ENCODE measurements around the gene ZMYM2. TPM values are rescaled to one million over a fixed set of nuclear protein-coding genes. Genes with fewer than 3 reads are reported as not detected.
A peak's percentile ranks its signal among the peaks of the same experiment; 100 is the strongest.

Gene ZMYM2
- 10 to 100 TPM; 54.2 to 59.9 TPM for total RNA-seq

GRCh38 chr13:19958155-19959111 lies at the start of gene ZMYM2:
TSS of gene ZMYM2 (plus strand) at chr13:19958727. CDS start at chr13:19993073, 34,346 bp downstream.
- H3K27ac Mint-ChIP-seq, result peak within 1 kb of the TSS; percentile 94
- CTCF ChIA-PET, result no interaction called here
- intact Hi-C loops (cut with DNase I, micrococcal nuclease), result loop anchor here in 1 of 2 experiments (1.0 to 5.0 kb wide), 9 partner anchors 95 to 1644 kb away; partner anchors contain the start of genes EEF1AKMT1, IFT88, MICU2 and MPHOSPH8

DNA sequence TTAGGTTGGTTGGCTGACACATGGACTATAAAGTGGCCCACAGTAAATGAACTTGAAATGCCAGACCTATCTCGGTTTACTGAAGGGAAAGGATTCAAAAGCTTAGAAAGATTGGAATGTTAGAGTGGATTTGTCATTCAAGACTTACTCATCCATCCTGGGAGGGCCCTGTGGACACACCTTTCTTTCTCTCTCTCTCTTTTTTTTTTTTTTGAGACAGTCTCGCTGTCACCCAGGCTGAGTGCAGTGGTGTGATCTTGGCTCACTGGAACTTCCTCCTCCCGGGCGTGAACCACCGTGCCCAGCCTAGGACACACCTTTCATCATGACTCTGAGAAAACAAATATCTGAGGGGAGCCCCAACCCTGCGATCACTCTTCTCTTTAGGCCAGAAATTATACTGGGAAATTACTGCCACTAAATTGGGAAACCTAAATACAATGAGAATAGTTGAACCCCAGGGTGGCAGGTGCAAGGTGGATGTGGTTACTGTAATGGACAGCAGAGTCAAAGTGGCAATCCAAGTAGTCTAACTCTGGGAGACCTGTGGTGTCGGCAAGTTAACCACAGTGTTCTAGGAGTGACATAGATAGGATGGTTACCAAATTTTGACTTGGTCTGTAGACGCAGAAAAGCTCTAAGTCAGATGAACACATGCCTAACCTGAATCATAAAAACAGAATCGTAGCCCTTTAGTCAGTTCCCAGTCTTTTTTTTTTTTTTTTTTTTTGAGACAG lies 48.0 kb upstream of the ZMYM2 start:
- CTCF ChIA-PET, result interaction anchor here (0.7 kb wide), 1 partner anchor 562 kb away, joined by 3 read pairs; no protein-coding TSS in a partner anchor
- POLR2A ChIA-PET, result no interaction called here
- H3K27me3 Mint-ChIP-seq, result no peaks in the 10 kb centered on the region
- H3K4me1 Mint-ChIP-seq, result no peaks in the 10 kb centered on the region
- H3K9me3 Mint-ChIP-seq (ENCODE audit: low read depth), result no peaks in the 10 kb centered on the region
- intact Hi-C loops (cut with DNase I, micrococcal nuclease), result no loop called here
- no peak overlapping the region for H3K4me3 Mint-ChIP-seq
- H3K36me3 Mint-ChIP-seq (ENCODE audit: low read depth), result no peaks in the 10 kb centered on the region
- no peak overlapping the region for H3K27ac Mint-ChIP-seq
- DNase-seq (no peak), ATAC-seq (no peak)

More at GRCh38 chr13:19958155-19959111, at the start of gene ZMYM2:
- H3K9me3 Mint-ChIP-seq (ENCODE audit: low read depth), result no peaks in the 10 kb centered on the region
- POLR2A ChIA-PET, result interaction anchor here (0.6 to 1.0 kb wide), 2 partner anchors 19 to 161 kb away, joined by 3 to 5 read pairs; no protein-coding TSS in a partner anchor
- H3K4me3 Mint-ChIP-seq, result peak within 1 kb of the TSS; percentile 87
- peaks cover 16% of the 10 kb centered on the region for H3K36me3 Mint-ChIP-seq (ENCODE audit: low read depth)
- peak; percentile 86 for ATAC-seq
- peaks cover 32% of the 10 kb centered on the region for H3K4me1 Mint-ChIP-seq
- DNase-seq, result peak; percentile 98
- no peaks in the 10 kb centered on the region for H3K27me3 Mint-ChIP-seq

GRCh38 chr13:19927117-19927748 lies 31.3 kb upstream of the ZMYM2 start:
- H3K4me3 Mint-ChIP-seq, result no peak overlapping the region
- intact Hi-C loops (cut with DNase I, micrococcal nuclease), result loop anchor here (1.0 kb wide), 1 partner anchor 236 kb away; no protein-coding TSS in a partner anchor
- ChIA-PET CTCF (interaction anchor here (0.6 kb wide), 2 partner anchors 8 to 22 kb away, joined by 3 to 6 read pairs; no protein-coding TSS in a partner anchor), POLR2A (no interaction called here)
- no peaks in the 10 kb centered on the region for H3K4me1 Mint-ChIP-seq
- H3K27me3 Mint-ChIP-seq, result no peaks in the 10 kb centered on the region
- DNase-seq (no peak), ATAC-seq (no peak)
- H3K9me3 Mint-ChIP-seq (ENCODE audit: low read depth), result no peaks in the 10 kb centered on the region
- H3K27ac Mint-ChIP-seq, result no peak overlapping the region
- no peaks in the 10 kb centered on the region for H3K36me3 Mint-ChIP-seq (ENCODE audit: low read depth)

DNA sequence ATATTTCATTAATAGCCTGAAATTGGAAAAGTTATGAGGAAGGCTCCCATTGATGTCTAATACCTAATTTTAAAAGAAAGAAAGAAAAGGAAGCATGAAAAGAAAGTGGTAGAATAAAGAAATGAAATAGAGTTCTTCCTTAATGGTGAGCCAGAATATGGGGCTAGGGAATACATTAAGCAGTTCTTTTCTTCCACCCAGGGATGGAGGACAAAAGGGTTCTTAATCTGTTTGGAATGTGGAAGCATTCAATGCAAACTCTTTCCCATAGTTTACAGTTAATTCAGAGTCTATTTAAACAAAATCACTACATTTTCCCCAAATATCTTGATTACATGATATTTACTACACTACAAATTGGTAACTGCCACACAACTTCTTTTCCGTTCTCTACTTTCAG lies 18.4 kb upstream of the ZMYM2 start:
- Mint-ChIP-seq H3K27me3 (peaks cover 5% of the 10 kb centered on the region), H3K9me3 (ENCODE audit: low read depth) (no peaks in the 10 kb centered on the region), H3K27ac (no peak overlapping the region), H3K36me3 (ENCODE audit: low read depth) (no peaks in the 10 kb centered on the region), H3K4me1 (no peaks in the 10 kb centered on the region), H3K4me3 (no peak overlapping the region)
- POLR2A ChIA-PET, result no interaction called here
- intact Hi-C loops (cut with DNase I, micrococcal nuclease), result no loop called here
- CTCF ChIA-PET, result interaction anchor here (1.8 kb wide), 1 partner anchor 11 kb away, joined by 11 read pairs; no protein-coding TSS in a partner anchor
- ATAC-seq (no peak), DNase-seq (no peak)

DNA sequence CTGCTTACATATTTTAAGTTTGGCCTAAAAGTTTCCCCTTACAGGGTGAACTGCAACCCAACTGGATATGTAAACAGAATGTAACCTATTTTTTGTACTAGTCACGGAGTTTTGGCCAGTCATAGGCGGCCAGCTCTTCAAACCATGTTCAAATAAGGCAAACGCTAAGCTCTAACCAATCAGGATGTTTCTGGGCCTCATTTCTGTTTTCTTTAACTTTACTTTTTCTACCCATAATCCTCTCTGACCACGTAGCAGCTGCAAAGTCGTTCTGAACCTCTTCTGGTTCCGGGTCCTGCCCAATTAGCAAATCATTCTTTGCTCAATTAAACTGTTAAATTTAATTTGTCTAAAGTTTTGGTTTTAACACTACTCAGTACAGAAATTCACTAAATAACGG lies 8.2 kb upstream of the ZMYM2 start:
- H3K4me1 Mint-ChIP-seq, result no peaks in the 10 kb centered on the region
- ChIA-PET CTCF (interaction anchor here (1.0 to 2.2 kb wide), 3 partner anchors 9 to 212 kb away, joined by 3 to 11 read pairs (median 3); no protein-coding TSS in a partner anchor), POLR2A (no interaction called here)
- no peaks in the 10 kb centered on the region for H3K9me3 Mint-ChIP-seq (ENCODE audit: low read depth)
- no peaks in the 10 kb centered on the region for H3K36me3 Mint-ChIP-seq (ENCODE audit: low read depth)
- intact Hi-C loops (cut with DNase I, micrococcal nuclease), result no loop called here
- DNase-seq (no peak), ATAC-seq (no peak)
- H3K27me3 Mint-ChIP-seq, result peaks cover 5% of the 10 kb centered on the region
- H3K4me3 Mint-ChIP-seq, result no peak overlapping the region
- no peak overlapping the region for H3K27ac Mint-ChIP-seq

DNA sequence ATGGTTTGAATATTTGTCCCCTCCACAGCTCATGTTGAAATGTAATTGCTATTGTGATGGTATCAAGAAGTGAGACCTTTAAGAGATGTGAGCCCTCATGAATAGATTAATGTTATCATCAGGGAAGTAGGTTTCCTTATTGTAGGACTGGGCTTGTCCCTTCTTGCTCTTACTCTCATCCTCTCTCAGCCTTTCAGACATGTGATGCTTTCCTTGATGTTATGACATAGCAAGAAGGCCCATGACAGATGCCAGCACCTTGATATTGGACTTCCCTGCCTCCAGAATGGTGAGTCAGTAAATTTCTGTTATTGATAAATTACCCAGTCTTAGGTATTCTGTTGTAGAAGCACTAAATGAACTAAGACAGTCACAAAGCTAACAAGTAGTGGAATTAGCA lies 5.7 kb upstream of the ZMYM2 start:
- no peak for DNase-seq
- Mint-ChIP-seq H3K27me3 (no peaks in the 10 kb centered on the region), H3K27ac (no peak overlapping the region), H3K4me1 (peaks cover 2% of the 10 kb centered on the region), H3K9me3 (ENCODE audit: low read depth) (no peaks in the 10 kb centered on the region), H3K4me3 (no peak overlapping the region), H3K36me3 (ENCODE audit: low read depth) (no peaks in the 10 kb centered on the region)
- POLR2A ChIA-PET, result no interaction called here
- no peak for ATAC-seq
- intact Hi-C loops (cut with DNase I, micrococcal nuclease), result no loop called here
- CTCF ChIA-PET, result interaction anchor here (0.9 kb wide), 1 partner anchor 109 kb away, joined by 3 read pairs; no protein-coding TSS in a partner anchor

DNA sequence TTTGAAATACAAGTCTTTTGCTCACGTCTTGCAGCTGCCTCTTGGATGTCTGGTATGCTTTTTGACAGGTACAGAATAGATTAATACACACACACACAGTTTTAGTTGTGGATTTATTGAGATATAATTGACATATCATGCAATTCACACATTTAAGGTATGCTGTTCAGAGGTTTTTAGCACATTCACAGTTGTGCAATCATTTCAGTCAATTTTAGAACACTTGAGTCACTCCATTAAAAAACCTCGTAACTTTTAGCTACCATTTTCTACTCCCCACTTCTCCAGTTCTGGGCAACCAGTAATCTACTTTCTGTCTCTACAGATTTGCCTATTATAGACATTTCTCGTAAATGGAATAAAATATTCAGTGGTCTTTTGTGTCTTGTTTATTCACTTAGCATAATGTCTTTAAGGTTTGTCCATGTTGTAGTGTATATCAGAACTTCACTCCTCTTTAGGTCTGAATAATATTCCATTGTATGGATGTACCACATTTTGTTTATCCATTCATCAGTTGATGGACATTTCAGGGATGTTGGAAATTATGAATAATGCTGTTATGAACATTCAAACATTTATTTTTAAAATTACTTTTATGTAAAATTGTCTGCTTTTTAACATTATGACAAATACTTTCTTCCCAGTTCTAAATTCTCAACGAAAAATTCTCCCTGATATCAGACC lies 2.5 kb upstream of the ZMYM2 start:
- H3K9me3 Mint-ChIP-seq (ENCODE audit: low read depth), result no peaks in the 10 kb centered on the region
- peaks cover 13% of the 10 kb centered on the region for H3K4me1 Mint-ChIP-seq
- H3K36me3 Mint-ChIP-seq (ENCODE audit: low read depth), result peaks cover 5% of the 10 kb centered on the region
- ChIA-PET CTCF (interaction anchor here (0.6 to 1.2 kb wide), 7 partner anchors 8 to 1481 kb away, joined by 3 read pairs; no protein-coding TSS in a partner anchor), POLR2A (no interaction called here)
- no peak overlapping the region for H3K27ac Mint-ChIP-seq
- no peak overlapping the region for H3K4me3 Mint-ChIP-seq
- no peak for ATAC-seq
- no peaks in the 10 kb centered on the region for H3K27me3 Mint-ChIP-seq
- intact Hi-C loops (cut with DNase I, micrococcal nuclease), result loop anchor here in 1 of 2 experiments (5.0 kb wide), 1 partner anchor 1646 kb away; the partner anchor contains the start of gene MICU2
- no peak for DNase-seq

DNA sequence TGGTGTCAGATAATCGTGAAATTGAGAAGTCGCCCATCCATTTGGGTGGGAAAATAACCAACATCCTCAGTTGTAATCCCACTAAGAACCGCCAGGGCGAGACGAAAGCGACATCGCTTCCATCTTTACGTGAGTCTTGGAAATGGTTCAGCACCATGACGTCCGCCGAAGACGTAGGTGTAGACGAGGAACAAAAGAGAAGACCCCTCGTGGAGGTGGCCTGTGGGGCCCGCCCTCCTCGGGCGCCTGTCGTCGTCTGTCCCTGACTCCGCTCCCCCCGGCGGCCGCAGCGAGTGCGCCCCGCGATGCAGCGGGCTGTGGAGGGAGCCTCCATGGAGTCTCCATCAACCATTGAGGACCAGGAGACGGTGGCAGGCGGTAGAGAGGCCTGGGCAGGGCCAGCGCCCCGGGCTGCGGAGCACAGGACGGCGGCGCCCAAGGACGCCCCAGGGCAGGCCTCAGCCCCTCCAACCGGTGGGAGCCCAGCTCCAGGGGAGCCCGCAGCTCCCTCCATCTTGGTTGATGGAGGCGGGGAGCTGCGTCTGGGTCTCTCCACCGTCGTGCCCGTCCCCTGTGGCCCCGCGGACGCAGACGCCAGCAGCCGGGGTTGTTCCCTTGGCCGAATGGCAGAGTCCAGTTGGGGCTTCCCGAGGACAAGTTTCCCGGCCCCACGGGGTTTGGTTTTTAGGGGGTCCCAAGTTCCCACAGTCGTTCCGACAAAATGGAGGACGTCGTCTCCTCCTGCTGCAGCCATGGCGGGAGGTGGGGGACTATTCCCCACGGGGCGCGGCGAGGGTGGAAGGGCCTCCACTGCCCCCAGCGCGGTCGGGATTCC lies 990 bp upstream of the ZMYM2 start:
- no peaks in the 10 kb centered on the region for H3K27me3 Mint-ChIP-seq
- peaks cover 25% of the 10 kb centered on the region for H3K4me1 Mint-ChIP-seq
- ATAC-seq, result peak; percentile 4
- peak overlapping the region; percentile 81 for H3K27ac Mint-ChIP-seq
- peak overlapping the region; percentile 87 for H3K4me3 Mint-ChIP-seq
- CTCF ChIA-PET, result interaction anchor here (0.6 kb wide), 1 partner anchor 77 kb away, joined by 4 read pairs; no protein-coding TSS in a partner anchor
- DNase-seq, result peak; percentile 90
- POLR2A ChIA-PET, result interaction anchor here (0.6 to 1.0 kb wide), 5 partner anchors 18 to 175 kb away, joined by 3 to 5 read pairs (median 3); partner anchors contain the start of gene PSPC1
- H3K9me3 Mint-ChIP-seq (ENCODE audit: low read depth), result no peaks in the 10 kb centered on the region
- H3K36me3 Mint-ChIP-seq (ENCODE audit: low read depth), result peaks cover 16% of the 10 kb centered on the region
- intact Hi-C loops (cut with DNase I, micrococcal nuclease), result loop anchor here in 1 of 2 experiments (1.0 to 5.0 kb wide), 10 partner anchors 94 to 1645 kb away; partner anchors contain the start of genes EEF1AKMT1, IFT88, MICU2 and MPHOSPH8

GRCh38 chr13:19959141-19959830 lies 759 bp downstream of the ZMYM2 start:
- ChIA-PET CTCF (interaction anchor here (0.6 to 1.1 kb wide), 16 partner anchors 9 to 811 kb away, joined by 3 to 11 read pairs (median 3); partner anchors contain the start of gene ZMYM5), POLR2A (interaction anchor here (0.6 to 1.1 kb wide), 2 partner anchors 96 to 249 kb away, joined by 3 to 5 read pairs; partner anchors contain the start of gene ZMYM5)
- DNase-seq (peak; percentile 86), ATAC-seq (peak; percentile 8)
- Mint-ChIP-seq H3K27ac (peak overlapping the region; percentile 94), H3K27me3 (no peaks in the 10 kb centered on the region), H3K4me3 (peak overlapping the region; percentile 87), H3K4me1 (peaks cover 35% of the 10 kb centered on the region), H3K36me3 (ENCODE audit: low read depth) (peaks cover 16% of the 10 kb centered on the region), H3K9me3 (ENCODE audit: low read depth) (no peaks in the 10 kb centered on the region)
- intact Hi-C loops (cut with DNase I, micrococcal nuclease), result loop anchor here in 1 of 2 experiments (2.0 to 5.0 kb wide), 4 partner anchors 372 to 1643 kb away; partner anchors contain the start of genes IFT88 and MICU2

All from activated CD4-positive, alpha-beta T cell treated with anti-CD3 and anti-CD28 coated beads for 36 hours (primary cell).